Neural crest cell (in vitro differentiated cells): ENCODE data around the gene GFPT2. TPM values are rescaled to one million over a fixed set of nuclear protein-coding genes. Genes with fewer than 3 reads are reported as not detected.

ENCODE experiments used
- DNase-seq: peaks from one replicate; pipeline ENCODE4 v3.0.0; 2021; ENCODE audit warnings: low read depth, mixed read lengths, low spot score
- H3K27ac Mint-ChIP-seq: one replicate; pipeline ENCODE4 v1.8.0; 2021; ENCODE audit warnings: mild to moderate bottlenecking, mixed read lengths; ENCODE audit not compliant: unreplicated experiment
- H3K27me3 Mint-ChIP-seq: 2 replicates; pipeline ENCODE4 v1.8.0; 2021; ENCODE audit warnings: low read depth, mild to moderate bottlenecking, mixed read lengths
- H3K36me3 Mint-ChIP-seq: 2 replicates; pipeline ENCODE4 v1.8.0; 2021; ENCODE audit warnings: low read depth, mild to moderate bottlenecking, mixed read lengths
- H3K4me1 Mint-ChIP-seq: 2 replicates; pipeline ENCODE4 v1.8.0; 2021; ENCODE audit warnings: mixed read lengths
- H3K4me3 Mint-ChIP-seq: one replicate; pipeline ENCODE4 v1.8.0; 2021; ENCODE audit warnings: mild to moderate bottlenecking, mixed read lengths
- H3K9me3 Mint-ChIP-seq: 2 replicates; pipeline ENCODE4 v1.8.0; 2021; ENCODE audit warnings: mixed read lengths
- total RNA-seq: library from RNA; stranded (reverse); gene quantifications from 2 replicates; pipeline ENCODE4 v1.2.1, GENCODE V29; 2021
- TF ChIP-seq, protein P1 (sequence below): fragments of 200-600 bp; sonication (generic); conservative IDR thresholded peaks from 2 replicates; pipeline ENCODE4 v1.5.0; 2021; ENCODE audit warnings: antibody characterized with exemption, mild to moderate bottlenecking

Gene GFPT2
- total RNA-seq, 1 donor from 2014 or later = 12.5 TPM

DNA sequence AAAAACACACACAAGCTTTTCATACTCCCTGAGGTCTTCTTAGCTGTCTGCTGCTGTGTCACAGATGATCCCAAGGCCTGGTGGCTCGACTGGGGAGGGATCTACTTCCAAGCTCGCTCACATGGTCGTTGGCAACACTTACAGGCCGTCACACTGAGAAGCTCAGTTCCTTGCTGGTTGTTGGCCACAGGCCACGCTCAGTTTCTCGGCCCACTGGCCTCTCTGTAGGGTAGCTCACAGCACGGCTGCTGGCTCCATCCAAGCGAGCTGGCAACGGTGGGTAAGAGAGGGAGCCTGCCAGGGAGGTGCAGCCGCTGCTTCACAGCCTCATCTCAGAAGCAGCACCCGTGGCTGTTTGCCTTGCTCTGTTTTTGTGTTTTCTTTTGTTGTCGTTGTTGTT is 43.8 kb upstream of the GFPT2 start:
- H3K4me1 Mint-ChIP-seq = no peaks in the 10 kb centered on the region
- DNase-seq = no peak

DNA sequence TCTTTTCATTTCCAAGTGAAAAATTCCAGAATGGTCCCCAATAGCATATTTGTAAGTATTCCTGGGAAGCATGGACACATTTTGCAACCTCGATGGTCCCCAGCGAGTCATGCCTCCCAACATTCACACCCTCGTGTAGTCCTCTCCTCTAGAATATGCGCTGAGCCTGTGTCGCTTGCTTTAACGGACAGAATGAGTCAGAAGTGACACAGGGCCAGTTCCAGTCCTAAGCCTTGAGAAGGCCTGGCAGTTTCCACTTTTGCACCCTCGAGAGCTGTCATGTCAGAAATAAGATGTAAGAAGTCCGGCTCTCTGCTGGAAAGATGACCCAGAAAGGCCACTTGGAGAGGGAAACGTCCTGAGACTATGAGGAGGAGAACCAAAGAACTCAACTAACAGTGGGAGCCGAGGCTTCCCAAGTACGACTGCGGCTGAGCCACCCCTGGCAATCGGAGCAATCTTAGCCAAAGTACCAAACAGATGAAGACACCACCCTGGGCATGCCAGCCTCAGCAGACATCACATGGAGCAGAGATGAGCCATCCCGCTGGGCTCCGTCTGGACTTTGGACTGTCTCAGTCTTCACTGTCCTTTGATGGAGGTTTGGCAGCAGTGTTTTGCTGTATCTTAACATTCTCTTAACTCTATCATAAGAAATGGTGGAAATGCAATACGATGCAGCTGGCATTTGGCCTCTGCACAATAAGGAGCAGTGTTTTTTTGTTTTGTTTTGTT is 42.6 kb upstream of the GFPT2 start:
- no peaks in the 10 kb centered on the region for H3K27me3 Mint-ChIP-seq
- no peak overlapping the region for H3K4me3 Mint-ChIP-seq
- H3K4me1 Mint-ChIP-seq = no peaks in the 10 kb centered on the region
- no peaks in the 10 kb centered on the region for H3K36me3 Mint-ChIP-seq
- TF ChIP-seq, protein P1, sequence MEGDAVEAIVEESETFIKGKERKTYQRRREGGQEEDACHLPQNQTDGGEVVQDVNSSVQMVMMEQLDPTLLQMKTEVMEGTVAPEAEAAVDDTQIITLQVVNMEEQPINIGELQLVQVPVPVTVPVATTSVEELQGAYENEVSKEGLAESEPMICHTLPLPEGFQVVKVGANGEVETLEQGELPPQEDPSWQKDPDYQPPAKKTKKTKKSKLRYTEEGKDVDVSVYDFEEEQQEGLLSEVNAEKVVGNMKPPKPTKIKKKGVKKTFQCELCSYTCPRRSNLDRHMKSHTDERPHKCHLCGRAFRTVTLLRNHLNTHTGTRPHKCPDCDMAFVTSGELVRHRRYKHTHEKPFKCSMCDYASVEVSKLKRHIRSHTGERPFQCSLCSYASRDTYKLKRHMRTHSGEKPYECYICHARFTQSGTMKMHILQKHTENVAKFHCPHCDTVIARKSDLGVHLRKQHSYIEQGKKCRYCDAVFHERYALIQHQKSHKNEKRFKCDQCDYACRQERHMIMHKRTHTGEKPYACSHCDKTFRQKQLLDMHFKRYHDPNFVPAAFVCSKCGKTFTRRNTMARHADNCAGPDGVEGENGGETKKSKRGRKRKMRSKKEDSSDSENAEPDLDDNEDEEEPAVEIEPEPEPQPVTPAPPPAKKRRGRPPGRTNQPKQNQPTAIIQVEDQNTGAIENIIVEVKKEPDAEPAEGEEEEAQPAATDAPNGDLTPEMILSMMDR = no peak
- H3K27ac Mint-ChIP-seq = peak overlapping the region; percentile 95
- no peaks in the 10 kb centered on the region for H3K9me3 Mint-ChIP-seq
- DNase-seq = no peak

More for the DNA sequence above, 43.8 kb upstream of the GFPT2 start:
- H3K27me3 Mint-ChIP-seq = no peaks in the 10 kb centered on the region
- H3K9me3 Mint-ChIP-seq = no peaks in the 10 kb centered on the region
- no peak overlapping the region for H3K4me3 Mint-ChIP-seq
- TF ChIP-seq, protein P1 = no peak
- peak overlapping the region; percentile 43 for H3K27ac Mint-ChIP-seq
- H3K36me3 Mint-ChIP-seq = no peaks in the 10 kb centered on the region

DNA sequence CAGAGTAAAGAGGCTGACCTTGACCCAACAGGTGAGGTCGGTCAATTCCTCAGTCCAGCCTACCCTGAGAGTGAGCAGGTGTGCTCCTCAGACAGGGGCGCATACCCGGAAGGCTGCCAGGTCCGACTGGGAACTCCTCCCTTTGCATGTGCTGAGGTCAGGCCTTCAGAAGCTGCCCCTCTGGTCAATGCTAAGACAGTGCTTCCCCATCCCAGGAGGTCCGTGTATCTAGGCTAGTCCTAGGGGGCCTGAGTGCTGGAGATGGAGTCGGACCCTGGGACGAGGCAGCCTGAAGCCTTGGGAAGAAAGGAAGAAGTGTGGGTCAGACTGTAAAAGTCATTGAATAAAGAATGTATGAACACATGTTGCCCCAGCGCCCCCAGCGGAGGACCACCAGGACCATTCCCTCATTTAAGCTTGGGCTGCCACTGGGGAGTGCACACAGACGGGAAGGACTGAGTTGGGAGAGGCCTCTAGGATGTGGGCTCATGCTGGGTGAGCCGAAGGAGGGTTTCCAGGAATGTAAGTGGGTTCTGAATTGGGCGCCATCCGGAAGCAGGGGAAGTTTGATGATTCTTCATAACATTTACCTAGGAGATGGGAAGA is 41.0 kb upstream of the GFPT2 start:
- Mint-ChIP-seq H3K36me3 (no peaks in the 10 kb centered on the region), H3K4me3 (no peak overlapping the region), H3K27me3 (no peaks in the 10 kb centered on the region), H3K9me3 (no peaks in the 10 kb centered on the region), H3K4me1 (no peaks in the 10 kb centered on the region), H3K27ac (no peak overlapping the region)
- DNase-seq = no peak
- TF ChIP-seq, protein P1 = no peak

- TF ChIP-seq, protein P1 = no peak
- Mint-ChIP-seq H3K27ac (no peak overlapping the region), H3K4me1 (no peaks in the 10 kb centered on the region), H3K36me3 (no peaks in the 10 kb centered on the region), H3K9me3 (no peaks in the 10 kb centered on the region), H3K4me3 (no peak overlapping the region), H3K27me3 (no peaks in the 10 kb centered on the region)
- no peak for DNase-seq
Observed at GRCh38 chr5:180391276-180391675, 38.1 kb upstream of the GFPT2 start.

DNA sequence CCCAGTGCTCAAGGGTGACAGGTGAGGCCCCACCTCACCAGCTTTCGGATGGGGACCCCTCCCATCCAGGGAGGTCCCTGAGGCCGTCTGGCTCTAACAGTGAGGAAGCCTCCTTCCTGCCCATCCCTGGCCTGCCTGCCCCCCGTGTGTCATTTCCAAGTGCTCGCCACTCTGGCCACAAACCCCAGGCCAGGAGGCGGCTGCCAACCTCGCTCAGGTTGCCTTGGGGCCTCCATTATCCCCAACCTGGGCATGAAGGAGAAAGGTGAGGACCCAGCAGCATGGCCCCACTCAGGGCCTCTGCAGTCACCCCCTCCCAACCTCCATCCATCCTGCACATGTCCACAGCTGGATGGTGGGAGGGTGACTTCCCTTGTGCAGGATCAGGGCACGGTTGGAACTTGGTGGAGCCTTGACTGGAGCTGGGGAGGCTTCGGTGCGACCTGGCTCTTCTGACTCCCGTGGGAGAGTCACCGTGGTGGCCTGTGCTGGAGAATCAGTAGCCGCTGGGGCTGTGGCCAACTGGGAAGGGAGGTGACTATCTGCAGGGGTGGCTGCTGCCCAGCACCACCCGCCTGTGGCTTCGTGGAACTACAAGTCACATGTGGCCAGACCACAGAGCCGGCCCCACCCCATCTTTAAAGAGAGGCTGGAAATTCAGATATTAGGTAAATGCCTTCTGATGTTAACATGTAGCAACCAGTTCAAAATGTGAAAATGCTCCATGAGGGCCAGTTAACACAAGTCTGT is 37.5 kb upstream of the GFPT2 start:
- Mint-ChIP-seq H3K4me3 (no peak overlapping the region), H3K27me3 (no peaks in the 10 kb centered on the region), H3K27ac (no peak overlapping the region), H3K4me1 (no peaks in the 10 kb centered on the region), H3K36me3 (no peaks in the 10 kb centered on the region), H3K9me3 (no peaks in the 10 kb centered on the region)
- DNase-seq = no peak
- TF ChIP-seq, protein P1 = peak; percentile 16
